22Rv1 (cell line): ENCODE results near the gene FARS2.

ENCODE experiments used
- H3K27ac ChIP-seq: fragments of 450-650 bp; 2 replicates; pipeline ENCODE4 v1.5.1; 2017
- CTCF ChIP-seq: fragments of 450-650 bp; IDR thresholded peaks from 2 replicates; pipeline ENCODE4 v1.5.1; 2017; ENCODE audit warnings: mild to moderate bottlenecking
- ZFX ChIP-seq: fragments of 450-650 bp; IDR thresholded peaks from 2 replicates; pipeline ENCODE4 v1.6.1; 2017; ENCODE audit warnings: antibody characterized with exemption, borderline replicate concordance

Gene FARS2

GRCh38 chr6:5752391-5752680 lies 491.0 kb downstream of the FARS2 start:
- TF ChIP-seq ZFX, result no peak
- TF ChIP-seq CTCF, result no peak
- no peak overlapping the region for H3K27ac ChIP-seq

GRCh38 chr6:5753209-5753608 lies 491.9 kb downstream of the FARS2 start:
- H3K27ac ChIP-seq, result no peak overlapping the region
- TF ChIP-seq ZFX, result no peak
- TF ChIP-seq CTCF, result no peak

- no peak overlapping the region for H3K27ac ChIP-seq
- TF ChIP-seq CTCF (no peak), ZFX (no peak)
Measured at GRCh38 chr6:5754904-5755303, 493.6 kb downstream of the FARS2 start.

GRCh38 chr6:5759571-5759970 lies 498.3 kb downstream of the FARS2 start:
- no peak for TF ChIP-seq ZFX
- TF ChIP-seq CTCF, result no peak
- H3K27ac ChIP-seq, result no peak overlapping the region

GRCh38 chr6:5761370-5761769 lies 500.1 kb downstream of the FARS2 start:
- H3K27ac ChIP-seq, result no peak overlapping the region
- TF ChIP-seq CTCF (no peak), ZFX (no peak)

GRCh38 chr6:5762561-5762968 lies 501.3 kb downstream of the FARS2 start:
- no peak for TF ChIP-seq ZFX
- TF ChIP-seq CTCF, result no peak
- no peak overlapping the region for H3K27ac ChIP-seq

- H3K27ac ChIP-seq, result no peak overlapping the region
- TF ChIP-seq ZFX (no peak), CTCF (no peak)
Measured at GRCh38 chr6:5763407-5763806, 502.1 kb downstream of the FARS2 start.
